Activated B cell treated with CpG ODN at 0.5 μM for 24 hours (primary cell): ENCODE results near the gene GAK. TPM values are rescaled to one million over a fixed set of nuclear protein-coding genes. Genes with fewer than 3 reads are reported as not detected.
A peak's percentile ranks its signal among the peaks of the same experiment; 100 is the strongest.

ENCODE experiments used
- ATAC-seq: fragments of 200-7000 bp; cut with Tn5 transposase; one replicate; pipeline ENCODE4 v1.10.0; 2021; ENCODE audit warnings: low read depth, mild to moderate bottlenecking, moderate library complexity
- CTCF ChIA-PET: fragments of 350-600 bp; sonication (Branson Sonifier 250); formaldehyde crosslinking; loops from one replicate; lab custom pipeline; 2021; ENCODE audit warnings: antibody characterized with exemption; lab: Charles Lee
- POLR2A ChIA-PET: fragments of 350-600 bp; sonication (Branson Sonifier 250); formaldehyde crosslinking; loops from one replicate; lab custom pipeline; 2021; ENCODE audit warnings: antibody characterized with exemption; lab: Charles Lee
- DNase-seq: peaks from one replicate; pipeline ENCODE4 v3.0.0; 2022
- H3K27ac Mint-ChIP-seq: one replicate; pipeline ENCODE4 v1.8.0; 2020; ENCODE audit warnings: mixed read lengths
- H3K27me3 Mint-ChIP-seq: one replicate; pipeline ENCODE4 v1.8.0; 2021; ENCODE audit warnings: mixed read lengths
- H3K36me3 Mint-ChIP-seq: one replicate; pipeline ENCODE4 v1.8.0; 2021; ENCODE audit warnings: low read depth, mixed read lengths
- H3K4me1 Mint-ChIP-seq: one replicate; pipeline ENCODE4 v1.8.0; 2021; ENCODE audit warnings: mixed read lengths
- H3K4me3 Mint-ChIP-seq: one replicate; pipeline ENCODE4 v1.8.0; 2020; ENCODE audit warnings: mild to moderate bottlenecking, mixed read lengths
- H3K9me3 Mint-ChIP-seq: one replicate; pipeline ENCODE4 v1.8.0; 2020; ENCODE audit warnings: mixed read lengths
- CTCF ChIP-seq: fragments of 200-600 bp; IDR thresholded peaks from one replicate; pipeline ENCODE4 v1.8.0; 2022; ENCODE audit warnings: antibody characterized with exemption, mild to moderate bottlenecking
- intact Hi-C: fragments of 100-400 bp; cut with micrococcal nuclease; formaldehyde crosslinking; loops from one replicate; pipeline ENCODE4 v1.15.1; 2024
- total RNA-seq: library from RNA; stranded (reverse); gene quantifications from 2 replicates; pipeline ENCODE4 v1.2.3, GENCODE V29; 2022

GAK gene
- total RNA-seq, 1 donor from 2014 or later, result 172 TPM

- Mint-ChIP-seq H3K9me3 (no peaks in the 10 kb centered on the region), H3K27me3 (no peaks in the 10 kb centered on the region), H3K36me3 (peaks cover 61% of the 10 kb centered on the region), H3K27ac (no peak overlapping the region), H3K4me3 (no peak overlapping the region), H3K4me1 (no peaks in the 10 kb centered on the region)
- intact Hi-C loops, result no loop called here
- no peak for ATAC-seq
- POLR2A ChIA-PET, result no interaction called here
- no peak for TF ChIP-seq CTCF
- CTCF ChIA-PET, result no interaction called here
- DNase-seq, result no peak
Observed at GRCh38 chr4:956531-957230, 24.6 kb upstream of the GAK start.

- H3K9me3 Mint-ChIP-seq, result no peaks in the 10 kb centered on the region
- no peaks in the 10 kb centered on the region for H3K27me3 Mint-ChIP-seq
- H3K36me3 Mint-ChIP-seq, result peaks cover 61% of the 10 kb centered on the region
- intact Hi-C loops, result no loop called here
- no peak for ATAC-seq
- ChIA-PET CTCF (no interaction called here), POLR2A (no interaction called here)
- H3K27ac Mint-ChIP-seq, result no peak overlapping the region
- no peak for DNase-seq
- no peak overlapping the region for H3K4me3 Mint-ChIP-seq
- TF ChIP-seq CTCF, result no peak
- no peaks in the 10 kb centered on the region for H3K4me1 Mint-ChIP-seq
Observed at GRCh38 chr4:955931-956381, 23.8 kb upstream of the GAK start.

- ChIA-PET POLR2A (no interaction called here), CTCF (no interaction called here)
- ATAC-seq (no peak), DNase-seq (no peak)
- Mint-ChIP-seq H3K36me3 (peaks cover 61% of the 10 kb centered on the region), H3K4me3 (no peak overlapping the region), H3K27ac (no peak overlapping the region), H3K4me1 (no peaks in the 10 kb centered on the region), H3K9me3 (no peaks in the 10 kb centered on the region), H3K27me3 (no peaks in the 10 kb centered on the region)
- no peak for TF ChIP-seq CTCF
- intact Hi-C loops, result no loop called here
Observed at GRCh38 chr4:955161-955921, 23.2 kb upstream of the GAK start.

- intact Hi-C loops, result no loop called here
Observed at GRCh38 chr4:954211-955020, 22.3 kb upstream of the GAK start.

More at GRCh38 chr4:954211-955020, 22.3 kb upstream of the GAK start:
- ChIA-PET POLR2A (interaction anchor here (0.6 kb wide), 1 partner anchor 311 kb away, joined by 4 read pairs; no protein-coding TSS in a partner anchor), CTCF (no interaction called here)
- Mint-ChIP-seq H3K4me1 (no peaks in the 10 kb centered on the region), H3K27ac (peak overlapping the region; percentile 20), H3K36me3 (peaks cover 59% of the 10 kb centered on the region), H3K27me3 (no peaks in the 10 kb centered on the region), H3K9me3 (no peaks in the 10 kb centered on the region), H3K4me3 (no peak overlapping the region)
- DNase-seq (no peak), ATAC-seq (no peak)
- TF ChIP-seq CTCF, result no peak
